Panc1 (cell line): Measurements from ENCODE around the gene DIAPH1.

Source experiments
- POLR2AphosphoS5 ChIP-seq: IDR thresholded peaks from 2 replicates; pipeline ENCODE4 v1.6.1; 2012; ENCODE audit warnings: mild to moderate bottlenecking, low read depth, low read length, moderate library complexity
- TF ChIP-seq, protein P1 (sequence below): fragments of 450-650 bp; IDR thresholded peaks from 2 replicates; pipeline ENCODE4 v1.5.1; 2017; ENCODE audit warnings: mild to moderate bottlenecking

- TF ChIP-seq, protein P1, sequence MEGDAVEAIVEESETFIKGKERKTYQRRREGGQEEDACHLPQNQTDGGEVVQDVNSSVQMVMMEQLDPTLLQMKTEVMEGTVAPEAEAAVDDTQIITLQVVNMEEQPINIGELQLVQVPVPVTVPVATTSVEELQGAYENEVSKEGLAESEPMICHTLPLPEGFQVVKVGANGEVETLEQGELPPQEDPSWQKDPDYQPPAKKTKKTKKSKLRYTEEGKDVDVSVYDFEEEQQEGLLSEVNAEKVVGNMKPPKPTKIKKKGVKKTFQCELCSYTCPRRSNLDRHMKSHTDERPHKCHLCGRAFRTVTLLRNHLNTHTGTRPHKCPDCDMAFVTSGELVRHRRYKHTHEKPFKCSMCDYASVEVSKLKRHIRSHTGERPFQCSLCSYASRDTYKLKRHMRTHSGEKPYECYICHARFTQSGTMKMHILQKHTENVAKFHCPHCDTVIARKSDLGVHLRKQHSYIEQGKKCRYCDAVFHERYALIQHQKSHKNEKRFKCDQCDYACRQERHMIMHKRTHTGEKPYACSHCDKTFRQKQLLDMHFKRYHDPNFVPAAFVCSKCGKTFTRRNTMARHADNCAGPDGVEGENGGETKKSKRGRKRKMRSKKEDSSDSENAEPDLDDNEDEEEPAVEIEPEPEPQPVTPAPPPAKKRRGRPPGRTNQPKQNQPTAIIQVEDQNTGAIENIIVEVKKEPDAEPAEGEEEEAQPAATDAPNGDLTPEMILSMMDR = peak; percentile 63
- no peak for TF ChIP-seq POLR2AphosphoS5
These were observed 60.6 kb downstream of the DIAPH1 start for GRCh38 chr5:141558150-141558549.
